ENCODE results near the gene STRN.

The STRN gene

DNA sequence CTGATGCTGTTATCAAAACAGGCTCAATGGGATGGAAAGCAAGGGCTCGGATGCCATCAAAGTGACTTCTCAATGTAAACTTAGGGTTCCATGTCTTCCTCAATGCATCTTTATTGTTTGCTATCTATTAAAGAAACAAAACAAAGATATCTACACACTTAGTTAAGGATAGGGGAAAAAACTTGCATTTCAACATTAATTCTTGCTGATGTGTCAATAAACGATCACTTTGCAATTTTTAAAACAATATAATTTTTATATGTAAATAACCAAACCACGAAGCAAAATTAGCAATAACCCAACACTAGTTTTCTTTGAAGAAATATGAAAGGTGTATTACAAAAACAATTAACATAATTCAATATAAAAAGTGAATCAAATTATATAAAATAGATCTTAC is 96.7 kb downstream of the STRN start:
- no peak overlapping the region for H3K27ac ChIP-seq
- TF ChIP-seq ZFX (IDR thresholded peaks at IDR 0.05; ENCODE audit: borderline replicate concordance) = no peak
- TF ChIP-seq, protein P1, sequence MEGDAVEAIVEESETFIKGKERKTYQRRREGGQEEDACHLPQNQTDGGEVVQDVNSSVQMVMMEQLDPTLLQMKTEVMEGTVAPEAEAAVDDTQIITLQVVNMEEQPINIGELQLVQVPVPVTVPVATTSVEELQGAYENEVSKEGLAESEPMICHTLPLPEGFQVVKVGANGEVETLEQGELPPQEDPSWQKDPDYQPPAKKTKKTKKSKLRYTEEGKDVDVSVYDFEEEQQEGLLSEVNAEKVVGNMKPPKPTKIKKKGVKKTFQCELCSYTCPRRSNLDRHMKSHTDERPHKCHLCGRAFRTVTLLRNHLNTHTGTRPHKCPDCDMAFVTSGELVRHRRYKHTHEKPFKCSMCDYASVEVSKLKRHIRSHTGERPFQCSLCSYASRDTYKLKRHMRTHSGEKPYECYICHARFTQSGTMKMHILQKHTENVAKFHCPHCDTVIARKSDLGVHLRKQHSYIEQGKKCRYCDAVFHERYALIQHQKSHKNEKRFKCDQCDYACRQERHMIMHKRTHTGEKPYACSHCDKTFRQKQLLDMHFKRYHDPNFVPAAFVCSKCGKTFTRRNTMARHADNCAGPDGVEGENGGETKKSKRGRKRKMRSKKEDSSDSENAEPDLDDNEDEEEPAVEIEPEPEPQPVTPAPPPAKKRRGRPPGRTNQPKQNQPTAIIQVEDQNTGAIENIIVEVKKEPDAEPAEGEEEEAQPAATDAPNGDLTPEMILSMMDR (IDR thresholded peaks at IDR 0.05) = no peak

DNA sequence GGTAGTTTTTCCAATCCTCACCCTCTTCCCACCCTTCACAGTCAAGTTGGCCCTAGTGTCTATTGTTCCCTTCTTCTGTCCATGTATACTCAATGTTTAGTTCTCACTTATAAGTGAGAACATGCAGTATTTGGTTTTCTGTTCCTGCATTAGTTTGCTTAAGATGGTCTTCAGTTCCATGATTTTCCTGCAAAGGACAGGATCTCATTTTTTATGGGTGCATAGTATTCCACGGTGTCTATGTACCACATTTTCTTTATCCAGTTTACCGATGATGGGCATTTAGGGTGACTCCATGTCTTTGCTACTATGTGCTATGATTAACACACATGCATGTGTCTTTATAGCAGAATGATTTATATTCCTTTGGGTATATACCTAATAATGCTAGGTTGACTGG is 104.4 kb downstream of the STRN start:
- H3K27ac ChIP-seq = no peak overlapping the region
- TF ChIP-seq ZFX (IDR thresholded peaks at IDR 0.05; ENCODE audit: borderline replicate concordance) = no peak
- TF ChIP-seq, protein P1 (IDR thresholded peaks at IDR 0.05) = no peak

DNA sequence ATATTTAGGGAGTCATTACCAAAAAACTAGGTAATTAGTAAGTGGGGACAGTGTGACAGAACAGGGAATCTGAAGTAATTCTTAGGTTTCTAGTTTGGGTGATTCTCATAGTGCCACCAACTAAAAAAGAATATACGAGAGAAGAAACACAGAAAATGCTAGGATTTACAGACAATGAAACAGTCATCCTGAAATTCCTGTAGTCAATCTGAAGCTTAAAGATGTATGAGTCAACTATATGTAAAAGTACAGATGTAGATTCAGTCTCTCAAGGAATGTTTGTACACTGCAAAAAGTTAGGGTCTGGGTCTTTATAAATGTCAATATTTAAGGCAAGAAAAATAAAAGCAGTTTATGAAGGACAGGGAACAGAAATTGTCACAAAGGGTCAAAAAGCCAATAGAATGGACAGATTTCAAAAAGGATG is 107.0 kb downstream of the STRN start:
- no peak for TF ChIP-seq ZFX (IDR thresholded peaks at IDR 0.05; ENCODE audit: borderline replicate concordance)
- TF ChIP-seq, protein P1 (IDR thresholded peaks at IDR 0.05) = no peak
- no peak overlapping the region for H3K27ac ChIP-seq

DNA sequence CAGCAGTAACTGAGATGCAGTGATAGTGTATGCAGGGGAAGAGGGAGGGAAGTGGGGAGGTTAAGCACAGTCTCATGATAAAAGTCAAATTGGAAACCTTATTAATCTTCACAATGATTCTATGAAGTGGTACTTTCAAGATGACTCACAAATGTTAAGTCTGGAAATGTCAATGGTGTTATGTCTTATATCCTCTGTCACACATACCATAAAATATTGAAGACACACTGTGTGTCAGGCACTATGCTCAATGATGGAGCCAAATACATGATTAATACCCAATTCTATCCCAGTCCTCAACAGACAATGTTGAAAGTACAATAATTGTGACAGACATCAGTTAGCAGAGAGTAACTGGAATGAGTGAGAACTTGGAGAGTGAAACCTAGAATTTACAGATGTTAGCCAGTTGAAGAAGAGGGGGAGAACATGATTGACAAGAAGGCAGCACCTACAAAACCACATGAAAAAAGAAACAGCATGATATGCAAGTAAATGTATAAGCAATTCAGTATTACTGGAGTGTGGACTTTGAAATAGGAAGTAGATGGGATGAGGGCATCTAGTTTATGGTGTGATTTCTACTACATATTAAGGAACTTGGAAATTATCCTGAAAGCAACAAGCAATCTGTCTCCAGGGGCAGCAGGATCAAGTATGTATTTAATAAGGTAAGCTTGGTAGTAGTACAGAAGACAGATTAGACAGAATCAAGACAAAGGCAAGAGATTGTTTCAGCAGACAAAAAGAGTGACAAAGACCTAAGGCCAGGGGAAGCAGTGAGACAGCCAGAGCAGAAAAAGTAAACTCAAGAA is 107.6 kb downstream of the STRN start:
- TF ChIP-seq, protein P1 (IDR thresholded peaks at IDR 0.05) = no peak
- no peak for TF ChIP-seq ZFX (IDR thresholded peaks at IDR 0.05; ENCODE audit: borderline replicate concordance)
- no peak overlapping the region for H3K27ac ChIP-seq

DNA sequence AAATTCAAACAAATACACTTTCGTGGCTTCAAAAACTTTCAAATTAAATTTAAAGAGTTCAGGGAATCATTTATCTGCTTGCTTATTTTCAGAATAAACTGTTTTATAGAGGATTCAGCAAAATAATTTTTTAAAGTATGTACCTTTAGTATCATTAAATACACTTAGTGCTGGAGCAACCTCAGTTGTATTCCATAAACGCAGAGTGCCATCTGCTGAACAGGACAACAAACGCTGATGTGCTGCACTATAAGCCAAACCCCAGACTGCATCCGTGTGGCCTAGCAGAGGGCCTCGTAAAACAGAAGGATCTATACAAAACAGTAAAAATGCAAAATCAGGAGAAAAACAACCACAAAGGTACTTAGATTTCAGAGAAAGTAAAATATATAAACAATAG is 108.6 kb downstream of the STRN start:
- no peak for TF ChIP-seq ZFX (IDR thresholded peaks at IDR 0.05; ENCODE audit: borderline replicate concordance)
- TF ChIP-seq, protein P1 (IDR thresholded peaks at IDR 0.05) = 0 out of 2 replicates have a peak, but pooled peaks have one; percentile 10
- no peak overlapping the region for H3K27ac ChIP-seq

DNA sequence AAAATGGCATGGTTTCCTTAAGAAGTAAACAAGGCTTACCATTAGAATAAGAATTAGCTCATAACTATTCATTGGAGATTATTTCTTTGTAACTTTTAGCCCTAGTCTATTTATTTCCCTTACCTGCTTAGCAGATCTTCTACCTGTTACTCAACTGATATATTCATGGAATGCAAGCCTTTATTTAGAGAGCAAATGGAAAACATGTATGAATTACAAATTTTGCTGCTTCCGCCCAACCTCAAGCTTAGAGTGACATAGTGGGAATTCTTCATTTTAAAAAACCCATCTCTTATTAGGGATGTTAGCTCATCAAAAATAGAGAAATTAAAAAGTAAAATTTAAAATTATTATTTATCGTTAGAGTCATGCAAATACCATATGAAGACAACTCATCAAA is 110.9 kb downstream of the STRN start:
- TF ChIP-seq ZFX (IDR thresholded peaks at IDR 0.05; ENCODE audit: borderline replicate concordance) = no peak
- TF ChIP-seq, protein P1 (IDR thresholded peaks at IDR 0.05) = no peak
- no peak overlapping the region for H3K27ac ChIP-seq

DNA sequence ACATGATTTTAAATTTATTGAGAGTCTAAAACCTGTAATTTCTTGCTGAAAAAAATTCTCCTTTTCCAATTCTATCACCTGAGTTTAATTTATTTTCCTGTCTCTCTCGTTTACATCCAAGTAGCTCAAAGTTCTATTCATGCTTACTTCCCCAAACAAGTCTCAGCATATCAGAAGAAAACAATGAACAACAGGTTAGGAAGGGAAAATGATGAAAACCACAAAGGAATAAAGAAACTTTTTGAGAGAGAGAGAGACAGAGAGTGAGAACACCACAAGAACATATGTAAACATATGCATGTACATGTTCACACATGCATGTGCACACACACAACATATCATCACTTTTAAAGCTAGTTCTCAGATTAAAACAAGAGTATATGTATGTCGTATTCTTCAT is 112.1 kb downstream of the STRN start:
- TF ChIP-seq, protein P1 (IDR thresholded peaks at IDR 0.05) = no peak
- TF ChIP-seq ZFX (IDR thresholded peaks at IDR 0.05; ENCODE audit: borderline replicate concordance) = no peak
- H3K27ac ChIP-seq = no peak overlapping the region
